GM13977 (cell line): ENCODE data around the gene RPUSD3.
"Not testable (repeated sequence)": the region's sequence is repeated elsewhere in the genome, so short reads cannot be mapped to it uniquely, and the experiment has no call there.

Source experiments
- DNase-seq: peaks from one replicate; pipeline ENCODE4 v3.0.0; 2012; ENCODE audit warnings: low spot score
- CTCF ChIP-seq: IDR thresholded peaks from 2 replicates; pipeline ENCODE4 v1.5.1; 2012; ENCODE audit warnings: mild to moderate bottlenecking, control low read depth; ENCODE audit not compliant: insufficient read depth; ENCODE audit errors: extremely low read depth, missing control alignments
- in situ Hi-C: fragments of 300-500 bp; cut with MboI; formaldehyde crosslinking; loops from one replicate; pipeline ENCODE4 v1.12.0; 2022; ENCODE audit warnings: low sequenced_read_pairs, low pct_unique_long_range_greater_than_20kb, mixed read lengths, inconsistent platforms; ENCODE audit not compliant: unreplicated experiment

RPUSD3 gene

GRCh38 chr3:9876991-9877390 lies 33.2 kb upstream of the RPUSD3 start:
- peak; percentile 9 for TF ChIP-seq CTCF
- DNase-seq = no peak
- in situ Hi-C loops = no loop called here

GRCh38 chr3:9876255-9876654 lies 32.4 kb upstream of the RPUSD3 start:
- DNase-seq, in situ Hi-C loops: not testable (repeated sequence)

- in situ Hi-C loops = no loop called here
- no peak for DNase-seq
- TF ChIP-seq CTCF = no peak
These were observed 31.6 kb upstream of the RPUSD3 start for GRCh38 chr3:9875448-9875847.

GRCh38 chr3:9872067-9872466 lies 28.3 kb upstream of the RPUSD3 start:
- in situ Hi-C loops, DNase-seq: not testable (repeated sequence)

GRCh38 chr3:9870978-9871377 lies 27.2 kb upstream of the RPUSD3 start:
- in situ Hi-C loops = no loop called here
- no peak for DNase-seq
- TF ChIP-seq CTCF = no peak

GRCh38 chr3:9869955-9870354 lies 26.1 kb upstream of the RPUSD3 start:
- TF ChIP-seq CTCF = no peak
- in situ Hi-C loops = no loop called here

GRCh38 chr3:9867106-9867505 lies 23.3 kb upstream of the RPUSD3 start:
- no peak for DNase-seq
- no peak for TF ChIP-seq CTCF

More at GRCh38 chr3:9869955-9870354, 26.1 kb upstream of the RPUSD3 start:
- no peak for DNase-seq

GRCh38 chr3:9866639-9867038 lies 22.8 kb upstream of the RPUSD3 start:
- in situ Hi-C loops = no loop called here
- TF ChIP-seq CTCF = no peak
- DNase-seq = no peak

More at GRCh38 chr3:9867106-9867505, 23.3 kb upstream of the RPUSD3 start:
- in situ Hi-C loops = no loop called here

- DNase-seq, in situ Hi-C loops: not testable (repeated sequence)
These were observed 21.4 kb upstream of the RPUSD3 start for GRCh38 chr3:9865125-9865637.
